Stimulated activated CD8-positive, alpha-beta memory T cell treated with anti-CD3 and anti-CD28 coated beads, Interleukin-15, amount 100 ng/mL, for 1 hour (primary cell): ENCODE results near the gene ELOVL7.
"Not testable (repeated sequence)": the region's sequence is repeated elsewhere in the genome, so short reads cannot be mapped to it uniquely, and the experiment has no call there.

Experiments
- DNase-seq: peaks from one replicate; pipeline ENCODE4 v3.0.0-alpha.2; 2020; ENCODE audit warnings: low read depth

ELOVL7 gene

GRCh38 chr5:60843936-60844905, at the start of gene ELOVL7:
ELOVL7 (minus strand) TSS chr5:60844269; CDS start chr5:60787397, 56,872 bp downstream.
- DNase-seq, result no peak

- DNase-seq, result no peak
Observed at GRCh38 chr5:60893521-60893920, 49.5 kb upstream of the ELOVL7 start.

- no peak for DNase-seq
Observed at GRCh38 chr5:60891667-60892066, 47.6 kb upstream of the ELOVL7 start.

GRCh38 chr5:60888359-60889061, 44.4 kb upstream of the ELOVL7 start:
- no peak for DNase-seq

GRCh38 chr5:60887746-60888145, 43.7 kb upstream of the ELOVL7 start:
- DNase-seq, result no peak

- no peak for DNase-seq
Observed at GRCh38 chr5:60887096-60887495, 43.0 kb upstream of the ELOVL7 start.

- no peak for DNase-seq
Observed at GRCh38 chr5:60886158-60886557, 42.1 kb upstream of the ELOVL7 start.

GRCh38 chr5:60883229-60883628, 39.2 kb upstream of the ELOVL7 start:
- no peak for DNase-seq

GRCh38 chr5:60872892-60873291, 28.8 kb upstream of the ELOVL7 start:
- no peak for DNase-seq

- DNase-seq, result no peak
Observed at GRCh38 chr5:60870857-60871256, 26.8 kb upstream of the ELOVL7 start.

GRCh38 chr5:60860572-60860971, 16.5 kb upstream of the ELOVL7 start:
- not testable (repeated sequence) for DNase-seq

- no peak for DNase-seq
Observed at GRCh38 chr5:60856066-60856465, 12.0 kb upstream of the ELOVL7 start.

GRCh38 chr5:60852940-60853339, 8.9 kb upstream of the ELOVL7 start:
- DNase-seq, result no peak

- DNase-seq, result no peak
Observed at GRCh38 chr5:60852317-60852716, 8.2 kb upstream of the ELOVL7 start.

GRCh38 chr5:60851626-60852025, 7.6 kb upstream of the ELOVL7 start:
- no peak for DNase-seq

- no peak for DNase-seq
Observed at GRCh38 chr5:60846298-60846697, 2.2 kb upstream of the ELOVL7 start.

GRCh38 chr5:60843386-60843935, 608 bp downstream of the ELOVL7 start:
- DNase-seq, result no peak

- DNase-seq, result no peak
Observed at GRCh38 chr5:60842871-60843385, 1.1 kb downstream of the ELOVL7 start.

- DNase-seq, result no peak
Observed at GRCh38 chr5:60841361-60841760, 2.7 kb downstream of the ELOVL7 start.

GRCh38 chr5:60836131-60836530, 7.9 kb downstream of the ELOVL7 start:
- no peak for DNase-seq

- no peak for DNase-seq
Observed at GRCh38 chr5:60835554-60835953, 8.5 kb downstream of the ELOVL7 start.

GRCh38 chr5:60833520-60833919, 10.5 kb downstream of the ELOVL7 start:
- DNase-seq, result no peak
